PC-9 (cell line): Measurements from ENCODE around the gene TLE1. TPM values are rescaled to one million over a fixed set of nuclear protein-coding genes. Genes with fewer than 3 reads are reported as not detected.
A peak's percentile ranks its signal among the peaks of the same experiment; 100 is the strongest.

Source experiments
- BruUV-seq: library from RNA; stranded (reverse); fragments of 400-500 nt; replicated peaks from 2 replicates; lab custom pipeline; 2021; lab: Mats Ljungman, UMichigan
- CTCF ChIA-PET: fragments of 300-600 bp; sonication (Branson Sonifier 250); formaldehyde crosslinking; loops from one replicate; lab custom pipeline; 2022; ENCODE audit warnings: antibody characterized with exemption; lab: Charles Lee
- POLR2A ChIA-PET: fragments of 300-600 bp; sonication (Branson Sonifier 250); formaldehyde crosslinking; loops from one replicate; lab custom pipeline; 2022; ENCODE audit warnings: antibody characterized with exemption; ENCODE audit not compliant: unreplicated experiment; lab: Charles Lee
- DNase-seq, 2 experiments: peaks; one replicate each; pipeline versions ENCODE4 v3.0.0 to v3.0.0-alpha.2; 2015 to 2022; ENCODE audit warnings: mixed read lengths in 1 of 2
- H2AFZ ChIP-seq: fragments of 200-600 bp; sonication (generic); 2 replicates; pipeline ENCODE4 v1.8.1; 2017; ENCODE audit warnings: antibody characterized with exemption
- H3F3A ChIP-seq: fragments of 200-600 bp; sonication (generic); 2 replicates; pipeline ENCODE4 v1.8.1; 2017; ENCODE audit warnings: antibody characterized with exemption, mild to moderate bottlenecking, low read depth; ENCODE audit not compliant: insufficient read depth
- H3K27ac ChIP-seq: fragments of 200-600 bp; sonication (generic); 2 replicates; pipeline ENCODE4 v1.6.1; 2016; ENCODE audit warnings: mixed run types
- H3K27me3 ChIP-seq: fragments of 200-600 bp; sonication (generic); 2 replicates; pipeline ENCODE4 v1.6.1; 2016; ENCODE audit warnings: low read depth, mixed run types; ENCODE audit not compliant: insufficient read depth
- H3K36me3 ChIP-seq: fragments of 200-600 bp; sonication (generic); 2 replicates; pipeline ENCODE4 v1.6.1; 2016; ENCODE audit warnings: low read depth, mixed run types
- H3K4me1 ChIP-seq: fragments of 200-600 bp; sonication (generic); replicated peaks from 2 replicates; pipeline ENCODE4 v1.6.1; 2016; ENCODE audit warnings: mixed run types; ENCODE audit not compliant: insufficient read depth
- H3K4me2 ChIP-seq: fragments of 200-600 bp; sonication (generic); 2 replicates; pipeline ENCODE4 v1.6.1; 2017; ENCODE audit warnings: mixed run types
- H3K4me3 ChIP-seq: fragments of 200-600 bp; sonication (generic); 2 replicates; pipeline ENCODE4 v1.6.1; 2016; ENCODE audit warnings: mixed run types
- H3K79me2 ChIP-seq: fragments of 200-600 bp; sonication (generic); 2 replicates; pipeline ENCODE4 v1.6.1; 2017; ENCODE audit warnings: low read depth, mixed run types
- H3K9me2 ChIP-seq: fragments of 200-600 bp; sonication (generic); 2 replicates; pipeline ENCODE4 v1.8.1; 2017; ENCODE audit warnings: mild to moderate bottlenecking; ENCODE audit not compliant: insufficient read depth
- H3K9me3 ChIP-seq: fragments of 200-600 bp; sonication (generic); 2 replicates; pipeline ENCODE4 v1.8.1; 2016; ENCODE audit warnings: low read depth; ENCODE audit not compliant: insufficient read depth
- H4K20me1 ChIP-seq: fragments of 200-600 bp; sonication (generic); 2 replicates; pipeline ENCODE4 v1.8.1; 2017; ENCODE audit not compliant: insufficient read depth
- EZH2 ChIP-seq: fragments of 200-600 bp; sonication (generic); IDR thresholded peaks from 2 replicates; pipeline ENCODE4 v1.8.0; 2017; ENCODE audit warnings: antibody characterized with exemption, low read depth
- intact Hi-C: fragments of 100-400 bp; cut with micrococcal nuclease; formaldehyde crosslinking; loops from one replicate; pipeline ENCODE4 v1.10.0; 2022; ENCODE audit not compliant: unreplicated experiment
- total RNA-seq: library from RNA; stranded (reverse); gene quantifications from 2 replicates; pipeline ENCODE4 v1.2.3, GENCODE V29; 2021
- TF ChIP-seq, protein P1 (sequence below): fragments of 200-600 bp; sonication (generic); conservative IDR thresholded peaks from 2 replicates; pipeline ENCODE4 v1.6.1; 2017; ENCODE audit warnings: mixed run types, antibody characterized with exemption, mild to moderate bottlenecking, moderate library complexity

Gene TLE1
- total RNA-seq, 1 experiment from 2014 or later, result 80.9 TPM

DNA sequence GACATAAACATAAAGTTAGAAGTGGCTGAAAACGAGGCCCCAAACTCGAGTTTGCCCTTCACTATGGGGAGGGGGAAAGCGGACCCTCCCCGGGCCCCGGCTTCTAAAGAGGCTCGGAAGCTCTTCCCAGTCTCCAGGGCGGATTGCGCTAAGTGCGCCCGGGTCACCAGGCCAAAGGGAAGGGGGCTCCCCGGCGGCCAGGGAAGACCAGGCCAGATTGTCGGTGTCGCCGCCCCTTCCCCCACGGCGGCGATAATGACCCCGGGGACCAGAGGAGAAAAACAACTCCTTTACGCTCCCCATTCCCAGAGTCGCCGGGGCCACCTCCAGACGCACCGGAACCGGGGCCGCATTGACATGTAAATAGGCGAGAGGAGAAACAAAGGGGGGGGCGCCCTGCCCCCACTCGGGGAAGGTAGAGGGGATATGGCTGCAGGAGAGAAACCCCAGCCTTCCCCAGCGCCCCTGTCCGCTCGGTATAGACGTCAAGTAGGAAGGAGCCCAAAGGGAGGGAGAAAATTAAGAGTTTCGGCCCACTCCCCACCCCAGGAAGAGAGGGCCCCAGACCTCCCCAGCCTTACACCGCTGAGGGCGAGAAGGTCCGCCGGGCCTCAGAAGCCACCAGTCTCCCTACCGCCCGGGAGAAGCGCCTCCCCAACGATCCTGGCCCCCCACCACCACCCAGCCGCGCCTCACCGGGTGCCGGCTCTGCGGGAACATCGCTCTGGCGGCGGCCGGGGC lies 1.7 kb downstream of the TLE1 start:
- H3K27me3 ChIP-seq, result no peaks in the 10 kb centered on the region
- peak overlapping the region; percentile 79 for H3K4me3 ChIP-seq
- ChIA-PET POLR2A (no interaction called here), CTCF (no interaction called here)
- TF ChIP-seq, protein P1, sequence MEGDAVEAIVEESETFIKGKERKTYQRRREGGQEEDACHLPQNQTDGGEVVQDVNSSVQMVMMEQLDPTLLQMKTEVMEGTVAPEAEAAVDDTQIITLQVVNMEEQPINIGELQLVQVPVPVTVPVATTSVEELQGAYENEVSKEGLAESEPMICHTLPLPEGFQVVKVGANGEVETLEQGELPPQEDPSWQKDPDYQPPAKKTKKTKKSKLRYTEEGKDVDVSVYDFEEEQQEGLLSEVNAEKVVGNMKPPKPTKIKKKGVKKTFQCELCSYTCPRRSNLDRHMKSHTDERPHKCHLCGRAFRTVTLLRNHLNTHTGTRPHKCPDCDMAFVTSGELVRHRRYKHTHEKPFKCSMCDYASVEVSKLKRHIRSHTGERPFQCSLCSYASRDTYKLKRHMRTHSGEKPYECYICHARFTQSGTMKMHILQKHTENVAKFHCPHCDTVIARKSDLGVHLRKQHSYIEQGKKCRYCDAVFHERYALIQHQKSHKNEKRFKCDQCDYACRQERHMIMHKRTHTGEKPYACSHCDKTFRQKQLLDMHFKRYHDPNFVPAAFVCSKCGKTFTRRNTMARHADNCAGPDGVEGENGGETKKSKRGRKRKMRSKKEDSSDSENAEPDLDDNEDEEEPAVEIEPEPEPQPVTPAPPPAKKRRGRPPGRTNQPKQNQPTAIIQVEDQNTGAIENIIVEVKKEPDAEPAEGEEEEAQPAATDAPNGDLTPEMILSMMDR, result no peak
- no peak for TF ChIP-seq EZH2
- no peaks in the 10 kb centered on the region for H3K9me3 ChIP-seq
- H3K4me2 ChIP-seq, result peak overlapping the region; percentile 95
- peaks cover 25% of the 10 kb centered on the region for H3F3A ChIP-seq
- BruUV-seq, result TSS peak; percentile 3
- H4K20me1 ChIP-seq, result peaks cover 42% of the 10 kb centered on the region
- H2AFZ ChIP-seq, result peak overlapping the region; percentile 63
- H3K79me2 ChIP-seq, result peaks cover 64% of the 10 kb centered on the region
- H3K36me3 ChIP-seq, result peaks cover 29% of the 10 kb centered on the region
- peak overlapping the region; percentile 83 for H3K27ac ChIP-seq
- intact Hi-C loops, result loop anchor here (2.0 to 10.0 kb wide), 9 partner anchors 165 to 1513 kb away; no protein-coding TSS in a partner anchor
- peak in 1 of 2 experiments; percentile 54 for DNase-seq
- peaks cover 46% of the 10 kb centered on the region for H3K4me1 ChIP-seq
- H3K9me2 ChIP-seq, result no peaks in the 10 kb centered on the region

DNA sequence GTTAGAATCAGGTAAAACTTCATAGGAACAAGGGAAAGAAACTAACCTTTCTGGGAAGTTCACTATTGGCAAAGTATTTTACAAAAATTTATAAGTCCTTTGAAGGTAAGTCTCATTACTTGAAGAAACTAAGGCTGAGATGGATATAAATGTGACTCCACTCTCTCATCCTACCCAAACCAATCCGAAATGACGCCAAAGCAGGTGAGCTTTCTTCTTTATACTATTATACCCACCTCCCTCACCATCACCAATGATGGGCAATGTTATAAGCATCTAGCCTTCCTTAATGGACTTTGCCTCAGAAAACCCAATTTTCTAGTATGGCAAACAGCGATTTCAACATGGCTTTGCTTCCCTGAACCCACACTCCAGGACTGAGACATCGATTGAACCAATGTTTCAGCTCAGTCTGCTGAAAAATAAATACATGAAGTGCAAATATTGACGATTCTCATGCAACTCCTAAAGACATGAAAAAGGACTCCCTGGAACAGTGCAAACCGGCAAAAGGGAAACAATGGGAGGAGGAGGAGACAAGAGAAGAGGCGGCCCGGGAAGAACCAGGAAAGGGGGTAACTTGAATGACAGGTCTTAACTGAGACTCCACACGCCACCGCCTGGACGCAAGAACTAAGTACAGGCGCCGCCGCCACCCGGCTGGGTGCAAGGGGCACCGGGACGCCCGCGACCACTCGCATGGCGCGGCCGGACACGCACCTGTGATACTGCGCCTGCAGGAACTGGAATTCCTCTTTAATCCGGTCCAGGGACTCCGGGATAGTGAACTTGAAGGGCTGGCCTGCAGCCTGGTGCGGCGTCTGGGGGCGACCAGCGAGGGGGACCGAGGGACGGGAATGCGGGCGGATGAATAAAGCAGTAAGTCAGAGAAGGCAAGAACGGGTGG lies 2.5 kb downstream of the TLE1 start:
- Histone ChIP-seq H3K4me1 (peaks cover 44% of the 10 kb centered on the region), H3K36me3 (peaks cover 37% of the 10 kb centered on the region), H3K79me2 (peaks cover 73% of the 10 kb centered on the region), H3F3A (peaks cover 25% of the 10 kb centered on the region), H3K27me3 (no peaks in the 10 kb centered on the region), H3K4me2 (peak overlapping the region; percentile 95), H3K4me3 (peak overlapping the region; percentile 79), H2AFZ (peak overlapping the region; percentile 63), H3K27ac (peak overlapping the region; percentile 83), H3K9me3 (no peaks in the 10 kb centered on the region), H4K20me1 (peaks cover 47% of the 10 kb centered on the region), H3K9me2 (no peaks in the 10 kb centered on the region)
- TF ChIP-seq EZH2, result no peak
- TF ChIP-seq, protein P1, result peak; percentile 72
- CTCF ChIA-PET, result interaction anchor here (0.5 kb wide), 1 partner anchor 432 kb away, joined by 3 read pairs; no protein-coding TSS in a partner anchor
- POLR2A ChIA-PET, result interaction anchor here (0.8 to 1.1 kb wide), 2 partner anchors 60 to 139 kb away, joined by 3 to 6 read pairs; no protein-coding TSS in a partner anchor
- no TSS peak for BruUV-seq
- peak; percentile 77 to 78 for DNase-seq
- intact Hi-C loops, result loop anchor here (2.0 to 10.0 kb wide), 9 partner anchors 164 to 1512 kb away; no protein-coding TSS in a partner anchor
